Dedifferentiated amniotic fluid mesenchymal stem cell (primary cell): ENCODE data around the gene PNMA3.
"Not testable (repeated sequence)": the region's sequence is repeated elsewhere in the genome, so short reads cannot be mapped to it uniquely, and the experiment has no call there.

Experiments
- DNase-seq: peaks from one replicate; pipeline ENCODE4 v3.0.0-alpha.2; 2016; ENCODE audit errors: extremely low spot score

The PNMA3 gene

DNA sequence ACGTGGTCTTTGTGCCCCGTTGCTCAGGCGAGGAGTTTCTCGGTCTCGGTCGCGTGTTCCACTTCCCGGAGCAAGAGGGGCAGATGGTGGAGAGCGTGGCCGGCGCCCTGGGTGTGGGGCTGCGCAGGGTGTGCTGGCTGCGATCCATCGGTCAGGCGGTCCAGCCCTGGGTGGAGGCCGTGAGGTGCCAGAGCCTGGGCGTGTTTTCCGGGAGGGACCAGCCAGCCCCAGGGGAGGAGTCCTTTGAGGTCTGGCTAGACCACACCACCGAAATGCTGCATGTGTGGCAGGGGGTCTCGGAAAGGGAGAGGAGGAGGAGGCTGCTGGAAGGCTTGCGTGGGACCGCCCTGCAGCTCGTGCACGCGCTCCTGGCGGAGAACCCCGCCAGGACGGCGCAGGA, 17.1 kb downstream of the PNMA3 start:
- DNase-seq, result not testable (repeated sequence)

DNA sequence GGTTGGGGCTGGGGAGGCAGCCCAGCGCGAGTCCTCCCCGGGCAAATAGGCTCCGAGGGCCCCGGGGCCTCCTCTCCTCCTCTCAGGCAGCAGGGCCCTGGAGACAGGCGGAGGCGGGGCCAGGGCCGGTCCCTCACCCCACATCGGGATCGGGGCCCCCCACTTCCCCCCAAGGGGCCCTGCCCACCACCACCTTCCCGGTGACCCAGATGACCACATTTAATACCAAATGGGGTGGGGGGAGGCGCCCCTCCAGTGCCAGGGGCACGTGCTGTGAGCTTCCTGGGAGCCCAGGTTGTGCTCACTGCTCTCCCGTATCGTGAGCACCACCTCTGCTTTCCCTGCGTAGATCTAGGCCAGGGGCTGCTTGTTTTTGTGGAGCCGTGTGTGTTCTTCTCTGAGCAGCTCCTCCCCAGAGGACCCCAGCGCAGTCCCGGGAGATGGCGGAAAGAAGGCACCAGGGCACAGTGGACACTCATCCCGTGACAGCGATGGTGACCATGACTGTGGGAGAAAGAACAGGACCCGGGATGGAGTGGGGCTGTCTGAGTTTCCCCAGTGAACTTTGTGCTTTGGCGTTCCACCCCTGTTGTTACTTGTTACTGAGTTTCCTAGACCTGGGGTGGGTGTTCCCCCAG, 18.1 kb downstream of the PNMA3 start:
- no peak for DNase-seq

DNA sequence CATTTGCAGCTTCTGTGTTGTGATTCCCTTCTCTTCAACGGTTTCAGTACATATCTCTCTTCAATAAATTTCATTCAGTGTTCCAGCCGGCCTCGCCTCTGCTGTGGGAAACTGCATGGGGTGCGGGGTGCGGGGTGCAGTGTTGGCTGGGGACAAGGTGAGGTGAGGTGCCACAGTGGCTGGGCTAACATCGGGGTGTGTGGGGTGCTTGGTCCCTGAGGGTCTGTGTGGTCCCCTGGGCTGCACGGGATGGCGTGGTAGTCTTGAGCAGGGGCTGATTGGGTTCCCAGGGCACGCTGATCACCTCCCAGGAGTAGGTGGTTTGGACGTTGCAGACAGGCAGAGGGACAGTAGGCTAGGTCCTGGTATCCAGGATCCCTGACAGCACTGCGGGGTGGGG, 18.7 kb downstream of the PNMA3 start:
- DNase-seq, result no peak

DNA sequence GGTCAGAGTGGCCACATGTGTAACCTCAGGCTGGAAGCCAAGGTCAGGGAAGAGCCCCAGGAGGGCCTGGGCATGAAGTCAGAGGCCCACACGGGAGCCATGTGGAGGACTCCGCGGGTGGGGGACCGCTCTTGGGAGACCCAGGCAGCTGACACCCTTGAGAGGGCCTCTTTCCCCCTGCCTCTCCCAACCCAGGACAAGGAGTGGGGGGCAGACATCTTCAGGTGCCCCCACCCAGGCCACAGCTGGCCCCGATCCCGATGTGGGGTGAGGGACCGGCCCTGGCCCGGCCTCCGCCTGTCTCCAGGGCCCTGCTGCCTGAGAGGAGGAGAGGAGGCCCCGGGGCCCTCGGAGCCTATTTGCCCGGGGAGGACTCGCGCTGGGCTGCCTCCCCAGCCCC, 19.1 kb downstream of the PNMA3 start:
- no peak for DNase-seq

DNA sequence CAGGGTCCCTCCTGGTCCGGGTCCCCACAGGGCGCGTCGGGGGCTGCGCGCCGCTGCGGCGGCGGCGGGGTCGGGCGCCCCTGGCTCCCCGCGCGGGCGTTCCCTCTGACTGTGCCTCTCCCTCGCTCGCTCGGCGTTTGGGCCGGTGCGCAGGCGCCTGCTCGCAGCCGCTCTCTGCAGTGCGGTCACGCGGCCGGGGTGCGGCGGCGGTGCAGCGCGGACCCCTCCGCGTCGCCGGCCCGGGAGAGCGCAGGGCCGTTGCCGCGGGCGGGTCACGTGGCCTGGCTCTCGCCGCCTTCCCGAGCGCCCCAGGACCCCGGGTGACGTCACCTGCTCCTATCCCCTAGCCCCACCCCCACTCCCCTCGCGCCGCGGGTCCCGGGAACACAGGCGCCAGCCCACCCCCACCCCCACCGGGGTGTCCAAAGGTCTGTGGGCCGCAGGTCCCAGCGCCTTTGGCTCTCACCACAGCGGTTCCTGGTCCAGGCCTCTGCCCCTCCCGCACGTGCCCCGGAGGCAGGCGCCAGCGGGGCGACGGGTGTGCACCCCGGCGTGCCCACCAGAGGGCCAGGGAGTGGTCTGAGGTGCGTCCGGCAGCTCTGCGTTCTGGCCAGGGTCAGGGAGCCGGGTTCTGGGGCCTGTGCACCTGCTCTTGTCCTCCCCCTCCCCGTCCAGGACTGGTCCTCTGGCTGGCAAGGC, 21.3 kb downstream of the PNMA3 start:
- not testable (repeated sequence) for DNase-seq

DNA sequence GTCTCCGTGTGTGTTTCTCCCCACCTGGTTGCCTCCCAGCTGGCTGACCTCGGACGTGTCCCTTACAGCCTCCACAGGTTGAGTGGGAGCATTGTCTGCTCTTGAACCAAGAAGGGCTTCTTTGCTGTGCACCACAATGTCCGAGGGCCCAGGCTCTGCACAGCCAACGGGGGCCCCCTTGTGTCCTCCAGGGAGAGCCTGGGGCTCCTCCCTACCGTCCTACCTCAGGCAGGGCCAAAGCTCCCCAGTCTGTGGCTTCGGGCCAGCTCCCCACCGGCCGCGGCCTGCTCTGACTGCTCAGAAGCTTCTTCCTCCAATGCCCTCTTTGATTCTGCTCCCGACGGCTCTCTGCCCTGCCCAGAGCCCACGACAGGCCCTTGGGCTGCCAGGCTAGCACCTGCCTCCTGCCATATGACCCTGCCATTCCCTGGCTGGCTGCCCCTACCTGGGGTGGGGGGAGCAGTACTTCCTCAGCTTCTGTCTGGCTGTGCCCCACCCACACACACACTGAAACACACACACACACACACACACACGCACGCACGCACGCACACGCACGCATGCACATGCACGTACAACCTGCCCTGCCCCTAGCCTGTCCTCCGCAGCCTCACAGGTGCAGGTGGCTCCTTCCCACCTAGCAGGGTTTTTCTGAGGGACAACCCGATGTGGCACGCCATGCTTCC, 27.1 kb downstream of the PNMA3 start:
- DNase-seq, result not testable (repeated sequence)

DNA sequence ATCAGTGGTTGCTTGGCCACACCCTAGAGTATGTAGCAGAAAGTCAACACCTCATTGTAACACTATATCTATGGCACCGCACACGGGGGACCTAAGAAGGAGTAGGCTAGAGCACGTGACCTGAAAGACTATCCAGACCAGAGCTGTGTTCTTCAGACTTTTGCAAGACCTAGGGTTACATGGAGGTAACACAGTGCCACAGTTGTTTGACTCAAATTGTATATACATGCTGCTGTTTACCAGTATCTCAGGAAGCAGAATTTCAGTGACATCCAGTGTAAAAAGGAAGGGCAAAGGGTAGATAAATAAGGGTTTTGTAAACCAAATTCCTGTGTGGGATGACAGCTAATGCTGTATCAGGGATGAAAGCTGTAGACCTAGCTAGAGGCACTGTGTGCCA, 46.1 kb downstream of the PNMA3 start:
- no peak for DNase-seq

DNA sequence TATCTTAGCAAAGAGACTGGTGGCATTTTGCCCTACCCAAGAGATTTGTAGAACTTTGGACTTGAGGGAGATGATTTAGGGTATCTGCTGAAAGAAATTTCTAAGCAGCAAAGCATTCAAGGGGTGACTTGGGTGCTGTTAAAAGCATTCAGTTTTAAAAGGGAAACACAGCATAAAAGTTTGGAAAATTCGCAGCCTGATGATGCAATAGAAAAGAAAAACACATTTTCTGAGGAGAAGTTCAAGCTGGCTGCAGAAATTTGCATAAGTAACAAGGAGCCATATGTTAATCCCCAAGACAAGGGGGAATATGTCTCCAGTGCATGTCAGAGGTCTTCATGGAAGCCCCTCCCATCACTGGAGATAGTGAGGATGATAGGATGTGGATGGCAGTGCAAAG, 48.7 kb downstream of the PNMA3 start:
- not testable (repeated sequence) for DNase-seq

DNA sequence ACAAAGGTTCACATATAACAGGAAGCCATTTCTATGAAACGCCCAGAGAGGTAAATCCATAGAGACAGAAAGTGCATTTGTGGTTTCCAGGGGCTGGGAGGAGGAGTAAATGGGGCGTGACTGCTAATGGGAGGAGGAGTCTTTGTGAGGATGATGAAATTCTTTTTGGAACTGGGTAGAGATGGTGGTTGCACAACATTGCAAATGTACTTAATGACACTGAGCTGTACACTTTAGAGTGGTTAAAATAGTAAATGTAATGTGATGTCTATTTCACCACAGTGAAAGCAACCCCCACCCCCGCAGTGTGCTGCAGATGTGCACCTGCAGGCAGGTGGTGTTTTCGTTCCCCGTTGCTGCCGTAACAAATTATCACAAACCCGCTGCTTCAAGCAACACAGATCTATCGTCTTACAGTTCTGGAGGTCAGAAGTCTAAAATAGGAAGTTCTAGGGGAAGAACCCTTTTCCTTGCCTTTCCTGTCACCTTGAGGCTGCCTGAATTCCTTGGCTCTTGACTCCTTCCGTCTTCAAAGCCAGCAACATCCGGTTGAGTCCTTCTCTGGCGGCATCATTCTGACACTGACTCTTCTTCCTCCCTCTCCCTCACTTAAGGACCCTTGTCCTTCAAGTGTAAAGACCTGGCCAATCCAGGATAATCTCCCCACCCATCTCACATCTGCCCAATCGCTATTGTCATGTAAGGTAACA, 50.0 kb downstream of the PNMA3 start:
- DNase-seq, result not testable (repeated sequence)
